ENCODE data around the gene SLC35F1. TPM values are rescaled to one million over a fixed set of nuclear protein-coding genes. Genes with fewer than 3 reads are reported as not detected.
"Not testable (repeated sequence)": the region's sequence is repeated elsewhere in the genome, so short reads cannot be mapped to it uniquely, and the experiment has no call there.

SLC35F1 gene
- total RNA-seq, 2 donors from 2014 or later, result under 0.01 to 0.78 TPM

- Histone ChIP-seq H3K36me3 (replicated peaks in 1 of 2; ENCODE audit: insufficient read depth in 1 of 2, low read depth in 2 of 2) (no peaks in the 10 kb centered on the region), H3K27ac (no peak overlapping the region), H3K4me1 (no peaks in the 10 kb centered on the region), H3K4me3 (no peak overlapping the region), H3K27me3 (no peaks in the 10 kb centered on the region), H3K9me3 (no peaks in the 10 kb centered on the region)
- DNase-seq (no peak), ATAC-seq (no peak)
- TF ChIP-seq CTCF (IDR thresholded peaks at IDR 0.05) (no peak), POLR2A (IDR thresholded peaks at IDR 0.05) (no peak)
- 29 to 42% methylated on average over 2 of the region's 2 CpGs for WGBS, 2 donors
- intact Hi-C loops (cut with DNase I), result no loop called here
These were observed 110.3 kb downstream of the SLC35F1 start for GRCh38 chr6:118017301-118017848.

DNA sequence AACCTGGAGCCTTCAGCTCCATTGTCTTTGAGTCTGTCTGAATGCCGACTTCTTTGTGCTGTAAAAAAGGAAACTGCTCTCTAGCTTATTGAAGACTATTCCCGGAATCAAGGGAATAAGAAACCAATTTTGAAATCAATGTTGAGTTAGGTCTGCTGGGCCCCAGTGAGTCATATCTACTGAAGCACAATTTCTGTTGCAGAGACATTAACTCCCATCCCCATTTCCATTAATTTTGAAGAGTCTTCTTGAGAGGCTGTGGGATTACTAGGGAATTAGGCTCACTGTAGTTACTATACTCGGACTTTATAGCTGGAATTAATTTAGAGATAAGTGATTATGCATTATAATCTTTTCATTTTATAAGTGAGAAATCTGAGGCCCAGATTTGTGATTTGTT lies 116.7 kb downstream of the SLC35F1 start:
- 70 to 85% methylated on average over 3 of the region's 3 CpGs for WGBS, 2 donors
- Histone ChIP-seq H3K4me3 (no peak overlapping the region), H3K27ac (no peak overlapping the region), H3K36me3 (replicated peaks in 1 of 2; ENCODE audit: insufficient read depth in 1 of 2, low read depth in 2 of 2) (no peaks in the 10 kb centered on the region), H3K4me1 (no peaks in the 10 kb centered on the region), H3K9me3 (no peaks in the 10 kb centered on the region), H3K27me3 (no peaks in the 10 kb centered on the region)
- no peak for TF ChIP-seq CTCF (IDR thresholded peaks at IDR 0.05)
- no peak for TF ChIP-seq POLR2A (IDR thresholded peaks at IDR 0.05)
- DNase-seq (no peak), ATAC-seq (no peak)
- intact Hi-C loops (cut with DNase I), result no loop called here

GRCh38 chr6:118029967-118030366 lies 122.9 kb downstream of the SLC35F1 start:
- intact Hi-C loops (cut with DNase I), result no loop called here
- H3K9me3 ChIP-seq, result no peaks in the 10 kb centered on the region

DNA sequence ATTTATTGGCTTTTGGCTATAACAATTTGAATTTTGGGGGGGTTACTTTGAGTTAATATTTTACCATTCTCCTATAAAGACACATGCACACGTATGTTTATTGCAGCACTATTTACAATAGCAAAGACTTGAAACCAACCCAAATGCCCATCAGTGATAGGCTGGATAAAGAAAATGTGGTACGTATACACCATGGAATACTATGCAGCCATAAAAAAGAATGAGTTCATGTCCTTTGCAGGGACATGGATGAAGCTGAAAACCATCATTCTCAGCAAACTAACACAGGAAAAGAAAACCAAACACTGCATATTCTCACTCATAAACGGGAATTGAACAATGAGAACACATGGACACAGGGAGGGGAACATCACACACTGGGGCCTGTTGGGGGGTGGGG lies 130.4 kb downstream of the SLC35F1 start:
- ATAC-seq; H3K4me3 ChIP-seq; H3K4me1 ChIP-seq; intact Hi-C loops (cut with DNase I); H3K36me3 ChIP-seq (replicated peaks in 1 of 2; ENCODE audit: insufficient read depth in 1 of 2, low read depth in 2 of 2); H3K9me3 ChIP-seq; DNase-seq; H3K27ac ChIP-seq; H3K27me3 ChIP-seq: not testable (repeated sequence)
- 68 to 69% methylated on average over 3 of the region's 3 CpGs for WGBS, 2 donors

More at GRCh38 chr6:118029967-118030366, 122.9 kb downstream of the SLC35F1 start:
- ATAC-seq (no peak), DNase-seq (no peak)
- H3K27me3 ChIP-seq, result no peaks in the 10 kb centered on the region
- 60 to 67% methylated on average over 4 of the region's 4 CpGs for WGBS, 2 donors
- H3K36me3 ChIP-seq (replicated peaks in 1 of 2; ENCODE audit: insufficient read depth in 1 of 2, low read depth in 2 of 2), result no peaks in the 10 kb centered on the region
- TF ChIP-seq POLR2A (IDR thresholded peaks at IDR 0.05), result no peak
- no peak overlapping the region for H3K4me3 ChIP-seq
- H3K27ac ChIP-seq, result no peak overlapping the region
- no peaks in the 10 kb centered on the region for H3K4me1 ChIP-seq

DNA sequence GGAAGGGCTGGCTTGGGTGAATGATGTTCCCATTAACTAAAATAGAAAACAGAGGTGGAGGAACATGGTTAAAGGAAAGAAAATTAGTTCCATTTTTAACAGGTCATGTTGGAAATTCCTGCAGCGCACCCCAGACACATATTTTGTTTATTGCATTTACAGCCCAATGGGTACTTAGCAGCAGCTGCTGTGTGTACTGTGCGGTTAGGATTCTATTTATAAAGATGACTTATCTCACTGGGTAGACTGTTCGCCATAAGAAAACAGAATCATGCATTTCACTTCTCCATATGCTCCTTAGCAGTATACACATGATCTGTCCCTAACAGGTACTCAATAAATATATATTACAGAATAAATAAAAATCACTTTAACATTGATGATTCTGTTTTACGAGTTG lies 135.8 kb downstream of the SLC35F1 start:
- WGBS, 2 donors, result 70 to 80% methylated on average over 4 of the region's 4 CpGs
- no peak for ATAC-seq
- intact Hi-C loops (cut with DNase I), result no loop called here

More for the DNA sequence above, 135.8 kb downstream of the SLC35F1 start:
- H3K36me3 ChIP-seq (replicated peaks in 1 of 2; ENCODE audit: insufficient read depth in 1 of 2, low read depth in 2 of 2), result no peaks in the 10 kb centered on the region
- no peak for DNase-seq
- no peaks in the 10 kb centered on the region for H3K4me1 ChIP-seq
- no peaks in the 10 kb centered on the region for H3K9me3 ChIP-seq
- no peaks in the 10 kb centered on the region for H3K27me3 ChIP-seq
- H3K4me3 ChIP-seq, result no peak overlapping the region
- no peak overlapping the region for H3K27ac ChIP-seq
- TF ChIP-seq CTCF (IDR thresholded peaks at IDR 0.05) (no peak), POLR2A (IDR thresholded peaks at IDR 0.05) (no peak)
